Endothelial cell of umbilical vein (primary cell): Measurements from ENCODE around the gene SLC26A2.

ENCODE experiments used
- MAX ChIP-seq: IDR thresholded peaks from 2 replicates; pipeline ENCODE4 v1.6.1; 2011; ENCODE audit not compliant: insufficient read depth, insufficient read length
- POLR2A ChIP-seq: IDR thresholded peaks from 2 replicates; pipeline ENCODE4 v1.6.1; 2012; ENCODE audit warnings: low read depth, mild to moderate bottlenecking, control low read depth, low read length
- TF ChIP-seq, protein P1 (sequence below), 2 donors: IDR thresholded peaks; 1 replicate in 1 of 2; 2 replicates in 1 of 2; pipeline ENCODE4 v1.5.1; 2011; ENCODE audit warnings: low read length in 2 of 2, mild to moderate bottlenecking in 2 of 2, moderate library complexity in 2 of 2, control low read depth in 1 of 2, inconsistent platforms in 1 of 2, low read depth in 1 of 2; ENCODE audit not compliant: insufficient read depth in 1 of 2; ENCODE audit errors: extremely low read depth in 1 of 2

GRCh38 chr5:149995385-149996204 lies 35.0 kb downstream of the SLC26A2 start:
- TF ChIP-seq POLR2A (no peak), MAX (no peak)
- TF ChIP-seq, protein P1, sequence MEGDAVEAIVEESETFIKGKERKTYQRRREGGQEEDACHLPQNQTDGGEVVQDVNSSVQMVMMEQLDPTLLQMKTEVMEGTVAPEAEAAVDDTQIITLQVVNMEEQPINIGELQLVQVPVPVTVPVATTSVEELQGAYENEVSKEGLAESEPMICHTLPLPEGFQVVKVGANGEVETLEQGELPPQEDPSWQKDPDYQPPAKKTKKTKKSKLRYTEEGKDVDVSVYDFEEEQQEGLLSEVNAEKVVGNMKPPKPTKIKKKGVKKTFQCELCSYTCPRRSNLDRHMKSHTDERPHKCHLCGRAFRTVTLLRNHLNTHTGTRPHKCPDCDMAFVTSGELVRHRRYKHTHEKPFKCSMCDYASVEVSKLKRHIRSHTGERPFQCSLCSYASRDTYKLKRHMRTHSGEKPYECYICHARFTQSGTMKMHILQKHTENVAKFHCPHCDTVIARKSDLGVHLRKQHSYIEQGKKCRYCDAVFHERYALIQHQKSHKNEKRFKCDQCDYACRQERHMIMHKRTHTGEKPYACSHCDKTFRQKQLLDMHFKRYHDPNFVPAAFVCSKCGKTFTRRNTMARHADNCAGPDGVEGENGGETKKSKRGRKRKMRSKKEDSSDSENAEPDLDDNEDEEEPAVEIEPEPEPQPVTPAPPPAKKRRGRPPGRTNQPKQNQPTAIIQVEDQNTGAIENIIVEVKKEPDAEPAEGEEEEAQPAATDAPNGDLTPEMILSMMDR (IDR thresholded peaks at IDR 0.05; ENCODE audit: extremely low read depth in 1 of 2, insufficient read depth in 1 of 2, low read depth in 1 of 2, low read length in 2 of 2) = no peak
